GM06990 (cell line): ENCODE results near the gene THSD4.

Experiments used
- DNase-seq: peaks from one replicate; pipeline ENCODE4 v3.0.0-alpha.2; 2011; ENCODE audit not compliant: insufficient read length; ENCODE audit errors: extremely low read depth
- H3K27me3 ChIP-seq: replicated peaks from 2 replicates; pipeline ENCODE4 v1.6.0; 2011; ENCODE audit warnings: low read length; ENCODE audit not compliant: control insufficient read depth, insufficient read depth
- H3K36me3 ChIP-seq: 2 replicates; pipeline ENCODE4 v1.5.1; 2011; ENCODE audit warnings: low read length; ENCODE audit not compliant: control insufficient read depth, insufficient read depth
- H3K4me3 ChIP-seq: replicated peaks from 2 replicates; pipeline ENCODE4 v1.5.1; 2011; ENCODE audit warnings: low read depth, mild to moderate bottlenecking, control low read depth, low read length
- TF ChIP-seq, protein P1 (sequence below): IDR thresholded peaks from 2 replicates; pipeline ENCODE4 v1.5.1; 2011; ENCODE audit warnings: low read length, control low read depth, mild to moderate bottlenecking, inconsistent platforms; ENCODE audit not compliant: insufficient read depth, poor library complexity, severe bottlenecking

The THSD4 gene

DNA sequence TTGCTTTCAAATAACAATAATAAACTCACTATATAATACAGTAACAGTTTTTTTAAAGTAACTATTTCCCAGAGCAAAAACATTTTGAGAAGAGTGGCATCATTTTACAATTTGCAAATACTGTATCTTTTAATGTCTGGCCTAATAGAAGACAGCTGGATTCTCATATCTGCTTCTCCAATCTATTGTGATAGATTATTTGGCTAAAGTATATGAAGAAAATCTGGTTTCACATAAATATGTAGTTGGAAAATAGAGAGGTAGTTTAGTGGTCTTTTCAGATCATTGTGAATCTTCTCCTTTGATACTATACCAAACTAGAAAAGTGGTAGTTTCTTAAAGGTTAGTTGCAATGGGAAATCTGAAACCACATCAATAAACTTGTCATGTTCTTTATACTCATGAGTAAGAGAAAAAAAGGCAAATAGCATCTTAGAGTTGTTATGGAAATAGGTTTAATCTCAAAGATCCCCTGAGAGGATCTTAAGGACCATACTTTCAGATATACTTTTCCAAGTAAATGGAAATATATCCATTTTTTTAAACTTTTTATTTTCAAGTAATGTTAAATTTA lies 570.2 kb downstream of the THSD4 start:
- no peak for DNase-seq
- Histone ChIP-seq H3K4me3 (no peak overlapping the region), H3K27me3 (no peaks in the 10 kb centered on the region), H3K36me3 (no peaks in the 10 kb centered on the region)
- TF ChIP-seq, protein P1, sequence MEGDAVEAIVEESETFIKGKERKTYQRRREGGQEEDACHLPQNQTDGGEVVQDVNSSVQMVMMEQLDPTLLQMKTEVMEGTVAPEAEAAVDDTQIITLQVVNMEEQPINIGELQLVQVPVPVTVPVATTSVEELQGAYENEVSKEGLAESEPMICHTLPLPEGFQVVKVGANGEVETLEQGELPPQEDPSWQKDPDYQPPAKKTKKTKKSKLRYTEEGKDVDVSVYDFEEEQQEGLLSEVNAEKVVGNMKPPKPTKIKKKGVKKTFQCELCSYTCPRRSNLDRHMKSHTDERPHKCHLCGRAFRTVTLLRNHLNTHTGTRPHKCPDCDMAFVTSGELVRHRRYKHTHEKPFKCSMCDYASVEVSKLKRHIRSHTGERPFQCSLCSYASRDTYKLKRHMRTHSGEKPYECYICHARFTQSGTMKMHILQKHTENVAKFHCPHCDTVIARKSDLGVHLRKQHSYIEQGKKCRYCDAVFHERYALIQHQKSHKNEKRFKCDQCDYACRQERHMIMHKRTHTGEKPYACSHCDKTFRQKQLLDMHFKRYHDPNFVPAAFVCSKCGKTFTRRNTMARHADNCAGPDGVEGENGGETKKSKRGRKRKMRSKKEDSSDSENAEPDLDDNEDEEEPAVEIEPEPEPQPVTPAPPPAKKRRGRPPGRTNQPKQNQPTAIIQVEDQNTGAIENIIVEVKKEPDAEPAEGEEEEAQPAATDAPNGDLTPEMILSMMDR: no peak

DNA sequence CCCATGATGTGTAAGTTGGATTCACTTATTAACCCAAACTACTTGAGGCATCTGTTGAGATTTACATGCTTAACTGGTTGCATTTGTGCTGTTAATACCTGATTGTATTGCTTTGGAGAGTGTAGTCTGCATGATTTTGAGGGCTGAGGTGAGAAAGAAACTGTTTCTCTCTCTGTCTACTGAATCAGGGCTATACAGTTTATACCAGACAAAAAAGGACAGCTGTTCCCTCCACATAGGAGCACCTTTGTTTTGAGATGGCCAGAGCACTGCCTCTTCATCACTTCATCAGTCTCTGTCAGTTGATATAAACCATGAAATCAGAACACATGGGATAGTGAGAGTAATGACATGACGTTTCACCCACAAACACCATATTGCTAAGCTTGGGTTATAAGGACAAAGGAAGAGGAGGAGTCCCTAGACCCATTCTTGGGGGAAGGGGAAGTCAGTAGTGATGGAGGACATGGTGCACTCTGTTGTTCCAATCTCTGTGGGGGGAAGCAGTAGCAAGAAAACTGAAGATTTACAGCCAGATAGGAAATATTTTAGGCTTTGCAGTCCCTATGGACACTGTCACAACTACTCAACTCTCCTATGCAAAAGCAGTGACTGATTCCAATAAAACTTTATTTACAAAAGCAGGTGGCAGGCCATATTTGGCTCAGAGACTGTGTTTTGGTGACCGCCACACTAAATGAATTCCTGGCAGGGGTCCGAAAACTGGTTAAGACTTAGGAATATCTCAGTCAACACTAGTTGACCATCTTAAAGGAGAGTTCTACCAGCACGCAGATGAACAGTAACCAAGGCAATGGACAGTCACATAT lies 571.2 kb downstream of the THSD4 start:
- TF ChIP-seq, protein P1: no peak
- Histone ChIP-seq H3K27me3 (no peaks in the 10 kb centered on the region), H3K36me3 (no peaks in the 10 kb centered on the region), H3K4me3 (no peak overlapping the region)
- no peak for DNase-seq

DNA sequence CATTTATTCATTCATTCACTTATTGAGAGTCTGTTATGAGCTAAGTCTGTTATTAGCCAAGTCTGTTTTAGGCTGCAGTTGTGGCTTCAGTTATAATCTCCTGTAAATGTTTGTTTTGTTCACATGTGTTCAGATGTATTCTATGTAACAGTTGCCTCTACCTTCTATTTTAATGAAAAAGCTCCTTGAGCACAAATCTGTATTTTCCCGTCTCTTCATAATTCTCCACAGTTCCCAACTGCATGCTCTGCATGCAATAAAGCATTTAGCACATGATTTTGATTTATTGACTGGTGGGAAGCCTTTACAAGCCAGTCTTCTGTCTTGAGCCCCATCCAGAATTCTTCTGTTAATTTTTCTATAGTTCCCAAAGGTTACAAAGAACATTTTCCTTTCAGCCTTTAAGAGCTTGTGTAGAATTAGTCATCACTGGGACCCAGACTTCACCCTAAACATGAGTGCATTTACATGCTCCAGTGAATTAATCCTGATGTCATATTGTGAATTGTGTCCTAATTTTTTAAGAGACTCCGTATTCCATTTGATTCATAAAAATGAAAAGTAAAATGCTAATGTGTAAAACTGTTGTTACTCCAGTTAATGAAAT lies 572.7 kb downstream of the THSD4 start:
- H3K27me3 ChIP-seq: no peaks in the 10 kb centered on the region
- no peak for DNase-seq
- no peaks in the 10 kb centered on the region for H3K36me3 ChIP-seq
- TF ChIP-seq, protein P1: no peak
- H3K4me3 ChIP-seq: no peak overlapping the region

DNA sequence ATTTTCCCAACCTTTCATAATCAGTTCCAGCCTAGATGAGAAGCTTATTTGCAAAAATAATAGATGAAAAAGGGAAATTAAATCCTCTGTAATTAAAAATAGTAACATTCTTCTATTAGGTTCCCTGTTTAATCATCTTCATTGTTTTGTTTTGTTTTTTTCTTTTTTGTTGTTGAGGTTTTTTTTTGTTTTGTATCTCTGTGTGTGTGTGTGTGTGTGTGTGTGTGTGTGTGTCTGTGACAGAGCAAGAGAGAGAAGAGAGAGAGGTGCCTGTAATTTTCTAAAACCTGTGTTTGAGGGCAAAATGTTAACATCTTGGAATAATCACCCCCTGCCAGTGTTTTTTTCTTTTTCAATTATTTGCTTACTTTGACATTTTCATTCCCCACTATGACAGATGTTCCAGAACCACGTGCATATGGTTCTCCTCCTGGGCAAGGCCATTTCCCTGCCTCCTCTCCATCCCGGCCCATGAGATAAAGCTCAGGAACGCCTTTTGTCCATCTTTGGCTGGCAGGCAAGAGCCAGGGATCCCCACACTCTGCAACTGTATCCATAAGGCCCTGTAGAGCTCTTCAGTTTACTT lies 573.3 kb downstream of the THSD4 start:
- no peak overlapping the region for H3K4me3 ChIP-seq
- H3K27me3 ChIP-seq: no peaks in the 10 kb centered on the region
- no peak for DNase-seq
- H3K36me3 ChIP-seq: no peaks in the 10 kb centered on the region
- TF ChIP-seq, protein P1: no peak

DNA sequence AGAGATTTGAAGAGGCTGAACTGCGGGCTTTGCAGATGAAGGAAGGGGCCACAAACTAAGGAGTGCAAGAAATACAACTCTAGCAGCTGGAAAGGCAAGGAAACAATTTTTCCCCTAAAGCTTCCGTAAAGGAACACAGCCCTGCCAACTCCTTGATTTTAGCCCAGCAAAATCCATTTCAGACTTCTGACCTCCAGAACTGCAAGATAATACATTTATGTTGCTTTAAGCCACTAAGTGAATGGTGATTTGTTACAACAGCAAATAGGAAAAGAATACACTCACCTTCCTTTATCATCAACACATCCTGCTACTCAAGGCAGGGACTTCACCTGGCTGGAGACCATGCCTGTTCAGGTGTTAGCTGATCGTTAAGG lies 575.8 kb downstream of the THSD4 start:
- Histone ChIP-seq H3K4me3 (no peak overlapping the region), H3K36me3 (no peaks in the 10 kb centered on the region), H3K27me3 (no peaks in the 10 kb centered on the region; the same call in 1 of the 2 replicates)
- DNase-seq: no peak
- TF ChIP-seq, protein P1: no peak
